GM12891 (cell line): Measurements from ENCODE around the gene SLC28A3.

ENCODE experiments used
- POLR2A ChIP-seq: IDR thresholded peaks from 2 replicates; pipeline ENCODE4 v1.6.1; 2011; ENCODE audit warnings: low read depth, low read length, control low read depth
- POLR2AphosphoS5 ChIP-seq: IDR thresholded peaks from 2 replicates; pipeline ENCODE4 v1.6.1; 2011; ENCODE audit warnings: low read depth, low read length, control low read depth
- POU2F2 ChIP-seq: IDR thresholded peaks from 2 replicates; pipeline ENCODE4 v1.6.1; 2011; ENCODE audit warnings: low read depth, mild to moderate bottlenecking, control low read depth, low read length, moderate library complexity
- TAF1 ChIP-seq: IDR thresholded peaks from 2 replicates; pipeline ENCODE4 v1.6.1; 2011; ENCODE audit warnings: low read depth, low read length, control low read depth

DNA sequence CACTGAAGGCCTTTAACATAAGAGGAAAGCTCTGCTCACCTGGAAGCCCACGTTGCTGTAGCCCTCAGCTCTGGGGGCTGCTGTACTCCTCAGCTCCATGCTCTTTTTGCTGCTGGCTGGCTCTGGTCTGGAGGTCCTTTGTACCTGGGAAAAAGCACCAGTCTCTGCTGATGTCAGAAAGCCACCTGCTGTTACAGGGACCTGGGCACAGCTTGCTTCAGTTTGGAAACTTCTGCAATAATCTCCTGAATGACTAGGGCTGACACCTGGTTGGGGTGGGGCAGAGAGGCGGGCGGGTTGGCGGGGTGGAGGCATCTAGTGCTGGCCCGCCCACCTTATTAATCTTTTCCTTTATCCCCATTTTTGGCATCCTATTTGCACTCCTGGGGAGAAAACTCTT, at the start of gene SLC28A3:
- TF ChIP-seq POLR2A (no peak), POLR2AphosphoS5 (no peak), TAF1 (no peak), POU2F2 (no peak)
